K562 (cell line): ENCODE measurements around the gene LRMDA. TPM values are rescaled to one million over a fixed set of nuclear protein-coding genes. Genes with fewer than 3 reads are reported as not detected.

ENCODE experiments used
- ATAC-seq: fragments of 200-7000 bp; cut with Tn5 transposase; 3 replicates; pipeline ENCODE4 v1.9.1; 2020; ENCODE audit warnings: moderate library complexity
- BruUV-seq: library from RNA; stranded (reverse); fragments of 400-500 nt; replicated peaks from 2 replicates; lab custom pipeline; 2021; lab: Mats Ljungman, UMichigan
- CTCF ChIA-PET: fragments of 300-600 bp; formaldehyde crosslinking; extraction: SDS; loops from one replicate; lab custom pipeline; 2021; ENCODE audit warnings: low intra/inter-chr PET ratio; lab: Yijun Ruan, JAX
- POLR2A ChIA-PET: fragments of 300-600, 350-650 bp; sonication (Branson Sonifier 250); formaldehyde crosslinking; extraction: SDS; loops from one replicate; lab custom pipeline; 2021; ENCODE audit warnings: antibody characterized with exemption, inconsistent platforms; lab: Yijun Ruan, JAX
- DNase-seq, 4 experiments: peaks; one replicate each; pipeline versions ENCODE4 v3.0.0 to v3.0.0-alpha.2; 2011 to 2018; ENCODE audit warnings: low spot score in 3 of 4, mixed read lengths in 3 of 4; ENCODE audit errors: extremely low read depth in 1 of 4
- FAIRE-seq: peaks from 2 replicates; lab custom pipeline; 2011; peaks lifted over from hg19 to GRCh38; lab: Jason Lieb, UNC
- H2AFZ ChIP-seq: 2 replicates; pipeline ENCODE4 v1.6.0; 2011; ENCODE audit warnings: low read depth, low read length, control low read depth, inconsistent platforms
- H3K27ac ChIP-seq: fragments of 200-600 bp; 3 replicates; pipeline ENCODE4 v1.8.0; 2011; ENCODE audit warnings: low read depth, mild to moderate bottlenecking, control low read depth, inconsistent platforms, low read length, moderate library complexity, mixed read lengths; ENCODE audit errors: extremely low read depth
- H3K27me3 ChIP-seq, 2 experiments: fragments of 300-600 bp in 1 of 2; 2 replicates in 1 of 2; 3 replicates in 1 of 2; pipeline versions ENCODE4 v1.6.0 to v1.8.0; 2011; ENCODE audit warnings: inconsistent platforms in 2 of 2, low read length in 2 of 2, mild to moderate bottlenecking in 1 of 2, mixed read lengths in 1 of 2, moderate library complexity in 1 of 2; ENCODE audit not compliant: control insufficient read depth in 2 of 2, insufficient read depth in 2 of 2
- H3K36me3 ChIP-seq: fragments of 300-600 bp; 3 replicates; pipeline ENCODE4 v1.8.0; 2011; ENCODE audit warnings: mild to moderate bottlenecking, low read length, inconsistent platforms; ENCODE audit not compliant: control insufficient read depth, insufficient read depth
- H3K4me1 ChIP-seq, 2 experiments: fragments of 200-600 bp in 1 of 2; replicated peaks in 1 of 2; 2 replicates in 1 of 2; 3 replicates in 1 of 2; pipeline versions ENCODE4 v1.5.1 to v1.8.0; 2011; ENCODE audit warnings: inconsistent platforms in 2 of 2, low read length in 2 of 2, mild to moderate bottlenecking in 1 of 2, mixed read lengths in 1 of 2, moderate library complexity in 1 of 2; ENCODE audit not compliant: control insufficient read depth in 2 of 2, insufficient read depth in 2 of 2
- H3K4me2 ChIP-seq: 2 replicates; pipeline ENCODE4 v1.6.1; 2011; ENCODE audit warnings: low read length, control low read depth, inconsistent platforms, mixed read lengths; ENCODE audit not compliant: insufficient read depth
- H3K4me3 ChIP-seq: fragments of 200-600 bp; sonication (generic), shearing (Covaris generic); 2 replicates; pipeline ENCODE4 v1.5.1; 2016; ENCODE audit warnings: control low read depth, inconsistent platforms
- H3K79me2 ChIP-seq: fragments of 200-600 bp; 3 replicates; pipeline ENCODE4 v1.8.0; 2011; ENCODE audit warnings: low read length, inconsistent platforms; ENCODE audit not compliant: control insufficient read depth, insufficient read depth
- H3K9ac ChIP-seq, 2 experiments: 2 replicates each; pipeline versions ENCODE4 v1.6.0 to v1.6.1; 2011; ENCODE audit warnings: low read depth in 2 of 2, low read length in 2 of 2, control low read depth in 1 of 2, inconsistent platforms in 1 of 2, mild to moderate bottlenecking in 1 of 2, mixed read lengths in 1 of 2; ENCODE audit not compliant: insufficient read depth in 1 of 2
- H3K9me1 ChIP-seq: one replicate; pipeline ENCODE4 v1.6.0; 2011; ENCODE audit warnings: inconsistent platforms, mild to moderate bottlenecking, low read length, moderate library complexity; ENCODE audit not compliant: control insufficient read depth, insufficient read depth
- H3K9me3 ChIP-seq: replicated peaks from 2 replicates; pipeline ENCODE4 v1.5.1; 2011; ENCODE audit warnings: low read depth, low read length, inconsistent platforms; ENCODE audit not compliant: control insufficient read depth, insufficient read depth
- H4K20me1 ChIP-seq: replicated peaks from 2 replicates; pipeline ENCODE4 v1.6.1; 2011; ENCODE audit warnings: low read length, inconsistent platforms, mixed read lengths; ENCODE audit not compliant: control insufficient read depth, insufficient read depth
- CBFB ChIP-seq: sonication (generic); formaldehyde crosslinking; IDR thresholded peaks from 2 replicates; pipeline ENCODE4 v1.4.0; 2020; ENCODE audit warnings: mild to moderate bottlenecking, missing genetic modification reagents
- CUX1 ChIP-seq: fragments of 200-800 bp; sonication (Bioruptor generic); IDR thresholded peaks from 2 replicates; pipeline ENCODE4 v1.6.1; 2016; ENCODE audit warnings: missing genetic modification characterization, missing compliant biosample characterization
- ESRRA ChIP-seq: fragments of 450-650 bp; IDR thresholded peaks from 2 replicates; pipeline ENCODE4 v1.6.1; 2014; ENCODE audit warnings: low read depth, mild to moderate bottlenecking, moderate library complexity, borderline replicate concordance
- GABPB2 ChIP-seq: fragments of 250-450 bp; sonication (Bioruptor Pico); conservative IDR thresholded peaks from 2 replicates; pipeline ENCODE4 v1.5.1; 2021; ENCODE audit warnings: mild to moderate bottlenecking
- GMEB1 ChIP-seq: fragments of 250-450 bp; sonication (Bioruptor Pico); IDR thresholded peaks from 2 replicates; pipeline ENCODE4 v1.4.0; 2020; ENCODE audit warnings: mild to moderate bottlenecking
- HES1 ChIP-seq: fragments of 450-650 bp; IDR thresholded peaks from 2 replicates; pipeline ENCODE4 v1.6.1; 2016; ENCODE audit warnings: low read depth, mild to moderate bottlenecking, moderate library complexity
- ID3 ChIP-seq, 2 experiments: fragments of 250-450 bp in 1 of 2; fragments of 450-650 bp in 1 of 2; sonication (Bioruptor Pico) in 1 of 2; IDR thresholded peaks; 2 replicates each; pipeline versions ENCODE4 v1.6.1 to v1.8.0; 2016 to 2021; ENCODE audit warnings: mild to moderate bottlenecking in 2 of 2, moderate library complexity in 2 of 2, missing compliant biosample characterization in 1 of 2, missing genetic modification characterization in 1 of 2
- SMAD1 ChIP-seq: fragments of 150-350 bp; IDR thresholded peaks from 2 replicates; pipeline ENCODE4 v1.6.1; 2014; ENCODE audit warnings: low read length, low read depth; ENCODE audit not compliant: partially characterized antibody
- STAG1 ChIP-seq: sonication (generic); formaldehyde crosslinking; IDR thresholded peaks from 2 replicates; pipeline ENCODE4 v1.5.0; 2020; ENCODE audit warnings: missing genetic modification reagents, borderline replicate concordance
- THRAP3 ChIP-seq: fragments of 450-650 bp; IDR thresholded peaks from 2 replicates; pipeline ENCODE4 v1.6.1; 2016; ENCODE audit warnings: mild to moderate bottlenecking, inconsistent platforms, borderline replicate concordance
- ZNF561 ChIP-seq: fragments of 450-650 bp; formaldehyde crosslinking; conservative IDR thresholded peaks from 2 replicates; pipeline ENCODE4 v1.4.0; 2020; ENCODE audit warnings: mild to moderate bottlenecking, moderate library complexity
- ZNF77 ChIP-seq: fragments of 250-450 bp; sonication (Bioruptor Pico); IDR thresholded peaks from 2 replicates; pipeline ENCODE4 v1.5.0; 2020
- WGBS: fragments of 100-300 bp; shearing (Covaris generic); methylation state at CpG from one replicate; pipeline ENCODE4 v1.1.6; 2016; ENCODE audit warnings: low coverage, mixed read lengths; ENCODE audit not compliant: insufficient coverage; ENCODE audit errors: missing lambda C conversion rate; 5-methylcytosine and 5-hydroxymethylcytosine counted together
- in situ Hi-C: fragments of 300-500 bp; cut with MboI; formaldehyde crosslinking; loops from 4 replicates; pipeline ENCODE4 v1.15.0; 2018; ENCODE audit warnings: inconsistent platforms, mixed read lengths
- intact Hi-C: fragments of 100-400 bp; cut with micrococcal nuclease; formaldehyde crosslinking; loops from 2 replicates; pipeline ENCODE4 v1.14.2; 2022
- polyA plus RNA-seq, 8 experiments: library from polyadenylated mRNA; depleted of rRNA in 4 of 8; stranded (reverse) in 5 of 8; unstranded in 3 of 8; fragments of >200 nt; fragmentation: Nextera tagmentation in 2 of 8; fragmentation: Illumina TruSeq in 1 of 8; extraction: Ambion mirVana in 2 of 8; extraction: Trizol in 1 of 8; gene quantifications; 2 replicates each; pipeline versions ENCODE4 v1.2.1 to v1.2.3, GENCODE V29; 2011 to 2014; ENCODE audit warnings: inconsistent platforms in 1 of 8, missing spikeins in 1 of 8
- total RNA-seq, 7 experiments: library from RNA; depleted of rRNA in 6 of 7; stranded (reverse); fragments of >200 nt in 6 of 7; fragmentation: Illumina TruSeq in 2 of 7; extraction: Trizol in 2 of 7; gene quantifications; 2 replicates each; pipeline versions ENCODE4 v1.2.1 to v1.2.3, GENCODE V29; 2011 to 2021; ENCODE audit warnings: low replicate concordance in 1 of 7

LRMDA gene
- total and polyA plus RNA-seq, 9 of the 15 experiments (the other 6 are each of a cell fraction or from before 2014, with no cell fraction given): 0.25 TPM; not detected in 8

- Histone ChIP-seq H3K36me3 (no peaks in the 10 kb centered on the region), H4K20me1 (no peaks in the 10 kb centered on the region), H3K9ac (no peak overlapping the region), H3K4me1 (no peaks in the 10 kb centered on the region), H3K9me3 (no peaks in the 10 kb centered on the region), H3K4me3 (no peak overlapping the region), H3K27ac (no peak overlapping the region), H3K9me1 (no peaks in the 10 kb centered on the region), H3K4me2 (no peak overlapping the region), H3K27me3 (peaks cover 0 to 4% of the 10 kb centered on the region in 2 experiments; a peak in 1 of 5 replicates), H3K79me2 (no peaks in the 10 kb centered on the region), H2AFZ (no peak overlapping the region)
- POLR2A ChIA-PET: interaction anchor here (0.6 to 1.2 kb wide), 3 partner anchors 17 to 437 kb away, joined by 3 read pairs; no protein-coding TSS in a partner anchor
- no peak for FAIRE-seq
- in situ Hi-C loops: no loop called here
- ATAC-seq: no peak
- no TSS peak for BruUV-seq
- CTCF ChIA-PET: no interaction called here
- no peak for DNase-seq
- intact Hi-C loops: loop anchor here (10.0 kb wide), 1 partner anchor 520 kb away; the partner anchor contains the start of gene ZNF503
- 0% methylated on average over 9 of the region's 9 CpGs for WGBS
- TF ChIP-seq STAG1 (CRISPR knock-in tag): no peak
- TF ChIP-seq THRAP3: no peak
- TF ChIP-seq SMAD1: no peak
- no peak for TF ChIP-seq ESRRA
- TF ChIP-seq GMEB1 (CRISPR knock-in tag): no peak
- TF ChIP-seq CBFB (CRISPR knock-in tag): no peak
- TF ChIP-seq CUX1: no peak
- TF ChIP-seq ZNF561 (CRISPR knock-in tag): no peak
- no peak for TF ChIP-seq HES1
- TF ChIP-seq GABPB2: no peak
- no peak for TF ChIP-seq ZNF77 (CRISPR knock-in tag)
- no peak for TF ChIP-seq ID3 (CRISPR knock-in tag; IDR thresholded peaks at IDR 0.05)
- no peak for TF ChIP-seq ID3 (tag; IDR thresholded peaks at IDR 0.05)
Measured at GRCh38 chr10:75924309-75924902, 493.0 kb downstream of the LRMDA start.
